ENCODE results near the gene ARHGAP40.
A peak's percentile ranks its signal among the peaks of the same experiment; 100 is the strongest.

DNA sequence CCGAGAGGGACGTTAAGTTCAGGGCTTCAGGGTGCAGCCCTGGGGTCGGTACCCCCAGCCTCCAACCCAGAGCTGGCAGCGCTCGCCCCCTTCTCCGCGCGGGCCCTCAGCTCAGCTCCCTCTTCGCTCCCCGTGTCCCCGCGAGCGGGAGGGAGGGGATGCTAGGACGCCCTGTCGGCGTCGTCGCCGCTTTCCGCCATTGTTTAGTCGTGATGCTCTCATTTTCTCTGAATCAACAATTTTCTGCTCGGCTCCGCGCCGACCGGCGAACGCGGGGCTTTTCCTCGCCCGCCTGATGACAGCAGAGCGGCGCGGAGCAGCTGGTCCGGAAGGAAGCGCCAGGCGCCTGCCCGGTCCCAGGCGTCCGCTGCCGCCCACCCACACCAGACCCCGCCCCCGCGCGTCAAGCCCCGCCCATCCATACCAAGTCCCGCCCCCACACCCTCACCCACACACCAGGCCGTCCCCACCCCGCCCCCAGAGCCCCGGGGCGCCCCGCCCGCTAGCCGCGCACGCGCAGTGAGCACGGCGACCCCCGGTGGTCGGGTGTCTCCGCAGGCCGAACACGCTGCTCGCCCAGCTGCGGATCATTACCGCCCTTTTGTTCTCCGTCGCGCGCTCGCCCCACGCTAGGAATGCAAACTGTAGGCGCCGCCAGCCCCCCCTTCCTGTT is 72.6 kb downstream of the ARHGAP40 start:
- TF ChIP-seq, protein P1, sequence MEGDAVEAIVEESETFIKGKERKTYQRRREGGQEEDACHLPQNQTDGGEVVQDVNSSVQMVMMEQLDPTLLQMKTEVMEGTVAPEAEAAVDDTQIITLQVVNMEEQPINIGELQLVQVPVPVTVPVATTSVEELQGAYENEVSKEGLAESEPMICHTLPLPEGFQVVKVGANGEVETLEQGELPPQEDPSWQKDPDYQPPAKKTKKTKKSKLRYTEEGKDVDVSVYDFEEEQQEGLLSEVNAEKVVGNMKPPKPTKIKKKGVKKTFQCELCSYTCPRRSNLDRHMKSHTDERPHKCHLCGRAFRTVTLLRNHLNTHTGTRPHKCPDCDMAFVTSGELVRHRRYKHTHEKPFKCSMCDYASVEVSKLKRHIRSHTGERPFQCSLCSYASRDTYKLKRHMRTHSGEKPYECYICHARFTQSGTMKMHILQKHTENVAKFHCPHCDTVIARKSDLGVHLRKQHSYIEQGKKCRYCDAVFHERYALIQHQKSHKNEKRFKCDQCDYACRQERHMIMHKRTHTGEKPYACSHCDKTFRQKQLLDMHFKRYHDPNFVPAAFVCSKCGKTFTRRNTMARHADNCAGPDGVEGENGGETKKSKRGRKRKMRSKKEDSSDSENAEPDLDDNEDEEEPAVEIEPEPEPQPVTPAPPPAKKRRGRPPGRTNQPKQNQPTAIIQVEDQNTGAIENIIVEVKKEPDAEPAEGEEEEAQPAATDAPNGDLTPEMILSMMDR (IDR thresholded peaks at IDR 0.05; ENCODE audit: extremely low read depth in 1 of 2, insufficient read depth in 1 of 2, low read depth in 1 of 2, low read length in 2 of 2), result no peak
- TF ChIP-seq, protein P2, sequence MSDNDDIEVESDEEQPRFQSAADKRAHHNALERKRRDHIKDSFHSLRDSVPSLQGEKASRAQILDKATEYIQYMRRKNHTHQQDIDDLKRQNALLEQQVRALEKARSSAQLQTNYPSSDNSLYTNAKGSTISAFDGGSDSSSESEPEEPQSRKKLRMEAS (IDR thresholded peaks at IDR 0.05; ENCODE audit: insufficient read depth, insufficient read length), result no peak
- TF ChIP-seq POLR2A (IDR thresholded peaks at IDR 0.05; ENCODE audit: low read depth, low read length) (peak; percentile 26), EZH2 (IDR thresholded peaks at IDR 0.05; ENCODE audit: borderline replicate concordance, low read depth, low read length, severe bottlenecking) (no peak), POLR2AphosphoS5 (IDR thresholded peaks at IDR 0.05; ENCODE audit: insufficient read depth, low read depth, low read length) (peak; percentile 46)

Measured in endothelial cell of umbilical vein (primary cell).